HEK293 (cell line): Measurements from ENCODE around the gene TMEM203.

ENCODE experiments used
- CTCF ChIA-PET: fragments of 350-600 bp; formaldehyde crosslinking; extraction: SDS; loops from one replicate; lab custom pipeline; 2021; ENCODE audit warnings: antibody characterized with exemption; lab: Yijun Ruan, JAX
- POLR2A ChIA-PET: fragments of 300-600 bp; formaldehyde crosslinking; extraction: SDS; loops from one replicate; lab custom pipeline; 2020; ENCODE audit warnings: antibody characterized with exemption, inconsistent platforms; lab: Yijun Ruan, JAX
- H3K27ac ChIP-seq: fragments of 200-500 bp; sonication (Bioruptor generic); 2 replicates; pipeline ENCODE4 v1.5.1; 2014; ENCODE audit warnings: low read depth, low read length, control low read depth, inconsistent platforms; ENCODE audit errors: extremely low read depth
- H3K36me3 ChIP-seq, 2 experiments: fragments of 200-500 bp in 1 of 2; sonication (Bioruptor generic) in 1 of 2; 1 replicate in 1 of 2; 2 replicates in 1 of 2; pipeline ENCODE4 v1.5.1; 2014 to 2017; ENCODE audit warnings: inconsistent platforms in 2 of 2, low read length in 2 of 2; ENCODE audit not compliant: control insufficient read depth in 2 of 2, insufficient read depth in 1 of 2
- H3K4me1 ChIP-seq: fragments of 200-500 bp; sonication (Bioruptor generic); 2 replicates; pipeline ENCODE4 v1.5.1; 2014; ENCODE audit warnings: mild to moderate bottlenecking, low read length, inconsistent platforms; ENCODE audit not compliant: control insufficient read depth, insufficient read depth
- H3K4me3 ChIP-seq: 2 replicates; pipeline ENCODE4 v1.5.1; 2011; ENCODE audit warnings: low read depth, mild to moderate bottlenecking, control low read depth, low read length, moderate library complexity
- H3K9me3 ChIP-seq: fragments of 200-500 bp; sonication (Bioruptor generic); 2 replicates; pipeline ENCODE4 v1.5.1; 2014; ENCODE audit warnings: low read depth, low read length, inconsistent platforms; ENCODE audit not compliant: control insufficient read depth, insufficient read depth
- PRDM4 ChIP-seq: fragments of 450-650 bp; formaldehyde crosslinking; IDR thresholded peaks from 2 replicates; pipeline ENCODE4 v1.5.1; 2017; ENCODE audit warnings: missing biosample characterization, missing genetic modification characterization
- SCRT1 ChIP-seq: fragments of 450-650 bp; formaldehyde crosslinking; IDR thresholded peaks from 2 replicates; pipeline ENCODE4 v1.5.1; 2016; ENCODE audit warnings: missing biosample characterization, missing genetic modification characterization, borderline replicate concordance
- ZBTB7A ChIP-seq: fragments of 450-650 bp; formaldehyde crosslinking; IDR thresholded peaks from 2 replicates; pipeline ENCODE4 v1.5.1; 2016; ENCODE audit warnings: low read depth, missing biosample characterization, missing genetic modification characterization
- ZNF121 ChIP-seq: fragments of 450-650 bp; formaldehyde crosslinking; IDR thresholded peaks from 2 replicates; pipeline ENCODE4 v1.5.1; 2016; ENCODE audit warnings: missing biosample characterization, missing genetic modification characterization
- ZNF155 ChIP-seq: fragments of 450-650 bp; formaldehyde crosslinking; IDR thresholded peaks from 2 replicates; pipeline ENCODE4 v1.5.1; 2016; ENCODE audit warnings: missing biosample characterization, missing genetic modification characterization
- ZNF23 ChIP-seq: fragments of 450-650 bp; formaldehyde crosslinking; IDR thresholded peaks from 2 replicates; pipeline ENCODE4 v1.5.1; 2016; ENCODE audit warnings: missing biosample characterization, missing genetic modification characterization, borderline replicate concordance
- ZNF239 ChIP-seq: fragments of 450-650 bp; formaldehyde crosslinking; IDR thresholded peaks from 2 replicates; pipeline ENCODE4 v1.5.1; 2016; ENCODE audit warnings: missing biosample characterization, missing genetic modification characterization
- ZNF24 ChIP-seq: fragments of 450-650 bp; formaldehyde crosslinking; IDR thresholded peaks from 2 replicates; pipeline ENCODE4 v1.5.1; 2016; ENCODE audit warnings: missing biosample characterization, missing genetic modification characterization
- ZNF48 ChIP-seq: fragments of 450-650 bp; formaldehyde crosslinking; IDR thresholded peaks from 2 replicates; pipeline ENCODE4 v1.5.1; 2016; ENCODE audit warnings: missing biosample characterization, missing genetic modification characterization
- ZNF530 ChIP-seq: fragments of 450-650 bp; formaldehyde crosslinking; IDR thresholded peaks from 2 replicates; pipeline ENCODE4 v1.5.1; 2016; ENCODE audit warnings: low read depth, missing biosample characterization, missing genetic modification characterization
- ZNF600 ChIP-seq: fragments of 450-650 bp; formaldehyde crosslinking; IDR thresholded peaks from 2 replicates; pipeline ENCODE4 v1.5.1; 2016; ENCODE audit warnings: missing biosample characterization, missing genetic modification characterization
- ZNF639 ChIP-seq: fragments of 450-650 bp; formaldehyde crosslinking; IDR thresholded peaks from 2 replicates; pipeline ENCODE4 v1.5.1; 2016; ENCODE audit warnings: missing biosample characterization, missing genetic modification characterization
- ZNF664 ChIP-seq: fragments of 450-650 bp; formaldehyde crosslinking; IDR thresholded peaks from 2 replicates; pipeline ENCODE4 v1.5.1; 2016; ENCODE audit warnings: missing biosample characterization, missing genetic modification characterization
- ZXDB ChIP-seq: fragments of 450-650 bp; formaldehyde crosslinking; IDR thresholded peaks from 2 replicates; pipeline ENCODE4 v1.5.1; 2016; ENCODE audit warnings: missing biosample characterization, missing genetic modification characterization
- TF ChIP-seq, protein P1 (sequence below): fragments of 450-650 bp; formaldehyde crosslinking; IDR thresholded peaks from 2 replicates; pipeline ENCODE4 v1.5.1; 2016; ENCODE audit warnings: missing biosample characterization, missing genetic modification characterization
- TF ChIP-seq, protein P2 (sequence below): fragments of 450-650 bp; formaldehyde crosslinking; IDR thresholded peaks from 2 replicates; pipeline ENCODE4 v1.5.1; 2016; ENCODE audit warnings: missing biosample characterization, missing genetic modification characterization
- TF ChIP-seq, protein P3 (sequence below): fragments of 450-650 bp; formaldehyde crosslinking; IDR thresholded peaks from 2 replicates; pipeline ENCODE4 v1.5.1; 2016; ENCODE audit warnings: missing biosample characterization, missing genetic modification characterization, low read depth

The TMEM203 gene

DNA sequence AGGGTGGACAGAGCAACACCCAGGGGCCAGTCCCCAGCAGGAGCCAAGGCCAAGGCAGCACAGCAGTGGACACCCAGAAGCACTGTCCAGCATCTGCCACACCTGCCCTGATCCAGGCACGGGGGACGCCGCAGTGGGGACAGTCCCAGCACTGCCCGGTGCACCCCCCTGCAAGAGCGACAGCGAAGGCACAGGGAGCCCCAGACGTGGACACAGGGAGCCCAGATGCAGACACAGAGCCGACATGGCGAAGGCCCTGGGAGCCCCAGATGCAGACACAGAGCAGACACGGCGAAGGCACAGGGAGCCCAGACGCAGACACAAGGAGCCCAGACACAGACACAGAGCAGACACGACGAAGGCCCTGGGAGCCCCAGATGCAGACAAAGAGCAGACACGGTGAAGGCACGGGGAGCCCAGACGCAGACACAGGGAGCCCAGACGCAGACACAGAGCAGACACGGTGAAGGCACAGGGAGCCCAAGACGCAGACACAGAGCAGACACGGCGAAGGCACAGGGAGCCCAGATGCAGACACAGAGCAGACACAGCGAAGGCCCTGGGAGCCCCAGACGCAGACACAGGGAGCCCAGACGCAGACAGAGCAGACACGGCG, 21.4 kb downstream of the TMEM203 start (continued):
- no peak for TF ChIP-seq PRDM4 (tag by site-specific recombination)
- no peak for TF ChIP-seq SCRT1 (tag by site-specific recombination)

GRCh38 chr9:137182836-137183235, 22.6 kb downstream of the TMEM203 start:
- TF ChIP-seq ZNF23 (no peak), ZNF664 (tag by site-specific recombination) (no peak), ZNF239 (tag by site-specific recombination) (no peak), ZNF121 (no peak), ZNF24 (tag by site-specific recombination) (no peak), ZNF48 (no peak), ZNF530 (tag by site-specific recombination) (no peak), ZNF600 (tag by site-specific recombination) (no peak), ZBTB7A (tag by site-specific recombination) (no peak), ZNF155 (tag by site-specific recombination) (no peak), ZNF639 (tag by site-specific recombination) (no peak), ZXDB (tag by site-specific recombination) (no peak)
- TF ChIP-seq, protein P1, sequence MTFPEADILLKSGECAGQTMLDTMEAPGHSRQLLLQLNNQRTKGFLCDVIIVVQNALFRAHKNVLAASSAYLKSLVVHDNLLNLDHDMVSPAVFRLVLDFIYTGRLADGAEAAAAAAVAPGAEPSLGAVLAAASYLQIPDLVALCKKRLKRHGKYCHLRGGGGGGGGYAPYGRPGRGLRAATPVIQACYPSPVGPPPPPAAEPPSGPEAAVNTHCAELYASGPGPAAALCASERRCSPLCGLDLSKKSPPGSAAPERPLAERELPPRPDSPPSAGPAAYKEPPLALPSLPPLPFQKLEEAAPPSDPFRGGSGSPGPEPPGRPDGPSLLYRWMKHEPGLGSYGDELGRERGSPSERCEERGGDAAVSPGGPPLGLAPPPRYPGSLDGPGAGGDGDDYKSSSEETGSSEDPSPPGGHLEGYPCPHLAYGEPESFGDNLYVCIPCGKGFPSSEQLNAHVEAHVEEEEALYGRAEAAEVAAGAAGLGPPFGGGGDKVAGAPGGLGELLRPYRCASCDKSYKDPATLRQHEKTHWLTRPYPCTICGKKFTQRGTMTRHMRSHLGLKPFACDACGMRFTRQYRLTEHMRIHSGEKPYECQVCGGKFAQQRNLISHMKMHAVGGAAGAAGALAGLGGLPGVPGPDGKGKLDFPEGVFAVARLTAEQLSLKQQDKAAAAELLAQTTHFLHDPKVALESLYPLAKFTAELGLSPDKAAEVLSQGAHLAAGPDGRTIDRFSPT (tag by site-specific recombination), result no peak
- TF ChIP-seq, protein P2, sequence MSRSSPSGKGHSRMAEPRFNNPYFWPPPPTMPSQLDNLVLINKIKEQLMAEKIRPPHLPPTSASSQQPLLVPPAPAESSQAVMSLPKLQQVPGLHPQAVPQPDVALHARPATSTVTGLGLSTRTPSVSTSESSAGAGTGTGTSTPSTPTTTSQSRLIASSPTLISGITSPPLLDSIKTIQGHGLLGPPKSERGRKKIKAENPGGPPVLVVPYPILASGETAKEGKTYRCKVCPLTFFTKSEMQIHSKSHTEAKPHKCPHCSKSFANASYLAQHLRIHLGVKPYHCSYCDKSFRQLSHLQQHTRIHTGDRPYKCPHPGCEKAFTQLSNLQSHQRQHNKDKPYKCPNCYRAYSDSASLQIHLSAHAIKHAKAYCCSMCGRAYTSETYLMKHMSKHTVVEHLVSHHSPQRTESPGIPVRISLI (tag by site-specific recombination), result no peak
- TF ChIP-seq, protein P3, sequence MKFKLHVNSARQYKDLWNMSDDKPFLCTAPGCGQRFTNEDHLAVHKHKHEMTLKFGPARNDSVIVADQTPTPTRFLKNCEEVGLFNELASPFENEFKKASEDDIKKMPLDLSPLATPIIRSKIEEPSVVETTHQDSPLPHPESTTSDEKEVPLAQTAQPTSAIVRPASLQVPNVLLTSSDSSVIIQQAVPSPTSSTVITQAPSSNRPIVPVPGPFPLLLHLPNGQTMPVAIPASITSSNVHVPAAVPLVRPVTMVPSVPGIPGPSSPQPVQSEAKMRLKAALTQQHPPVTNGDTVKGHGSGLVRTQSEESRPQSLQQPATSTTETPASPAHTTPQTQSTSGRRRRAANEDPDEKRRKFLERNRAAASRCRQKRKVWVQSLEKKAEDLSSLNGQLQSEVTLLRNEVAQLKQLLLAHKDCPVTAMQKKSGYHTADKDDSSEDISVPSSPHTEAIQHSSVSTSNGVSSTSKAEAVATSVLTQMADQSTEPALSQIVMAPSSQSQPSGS (tag by site-specific recombination), result no peak
- TF ChIP-seq, all 188 proteins: peak for 0
- no peak overlapping the region for H3K4me3 ChIP-seq
- peaks cover 8% of the 10 kb centered on the region for H3K4me1 ChIP-seq
- no peak overlapping the region for H3K27ac ChIP-seq
- peaks cover 0 to 92% of the 10 kb centered on the region in 2 experiments; a peak in 2 of 3 replicates for H3K36me3 ChIP-seq
- no peaks in the 10 kb centered on the region for H3K9me3 ChIP-seq
- POLR2A ChIA-PET, result no interaction called here
- CTCF ChIA-PET, result no interaction called here
